B cell (primary cell): ENCODE results near the gene KCNA1.

ENCODE experiments used
- CTCF ChIP-seq: fragments of 200-600 bp; IDR thresholded peaks from one replicate; pipeline ENCODE4 v1.8.0; 2022; ENCODE audit warnings: antibody characterized with exemption, mild to moderate bottlenecking
- EZH2 ChIP-seq: IDR thresholded peaks from 2 replicates; pipeline ENCODE4 v1.6.1; 2012; ENCODE audit warnings: borderline replicate concordance, low read depth, mild to moderate bottlenecking, moderate library complexity, low read length; ENCODE audit not compliant: insufficient read depth, poor library complexity, severe bottlenecking

GRCh38 chr12:4957761-4958160 is 48.1 kb downstream of the KCNA1 start:
- TF ChIP-seq CTCF (no peak), EZH2 (no peak)
